NCI-H2107 (cell line): ENCODE data around the gene PCSK6.

ENCODE experiments used
- DNase-seq: peaks from one replicate; lab custom pipeline; 2025; lab: John Stamatoyannopoulos, UW

PCSK6 gene

DNA sequence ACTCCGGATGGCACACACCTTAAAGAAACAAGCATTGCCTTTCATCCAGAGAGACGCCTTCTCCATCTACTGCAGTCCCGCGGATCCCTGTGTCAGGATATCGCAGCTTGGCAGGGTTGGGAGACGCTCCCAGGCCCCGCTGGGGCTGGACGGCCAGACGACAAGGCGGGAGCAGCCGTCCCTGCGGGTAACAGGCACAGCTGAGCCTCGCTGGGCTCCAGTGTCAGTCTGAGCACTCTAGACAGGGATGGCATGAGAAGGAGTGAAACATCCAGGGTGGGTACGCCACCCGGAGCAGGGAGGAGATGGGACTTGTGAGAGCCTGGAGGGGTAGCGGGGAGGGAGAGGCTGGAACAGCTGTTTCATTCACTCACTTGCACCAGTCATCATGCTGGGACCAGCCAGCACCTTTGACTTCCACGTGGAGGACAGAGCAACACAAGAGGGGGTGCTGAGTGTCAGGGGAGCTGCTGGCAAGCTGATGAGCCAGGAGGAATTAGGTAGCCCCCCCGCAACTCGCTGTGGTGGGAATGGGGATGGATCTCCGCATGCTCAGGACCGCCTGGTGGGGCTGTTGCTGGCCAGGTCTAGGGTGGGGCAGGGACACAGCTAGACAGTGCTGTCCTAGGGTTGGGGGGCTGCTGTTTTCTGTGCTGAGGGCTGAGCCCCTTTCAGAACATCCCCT lies 162.9 kb downstream of the PCSK6 start:
- DNase-seq: no peak

DNA sequence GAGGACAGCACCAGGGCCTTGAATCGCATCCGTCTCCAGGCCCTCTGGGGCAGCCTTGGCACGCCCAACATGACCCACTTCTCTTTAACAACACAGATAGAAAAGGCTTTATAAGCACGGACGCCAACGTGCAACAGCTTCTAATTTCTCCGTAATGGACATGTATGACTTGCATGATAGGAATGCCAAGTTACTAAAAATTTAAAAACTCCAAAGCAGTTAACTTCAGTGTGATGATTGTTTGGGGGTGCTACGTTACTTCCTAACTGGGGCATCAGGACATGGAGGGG lies 163.5 kb downstream of the PCSK6 start:
- no peak for DNase-seq

GRCh38 chr15:101325263-101326025 lies 164.1 kb downstream of the PCSK6 start:
- DNase-seq: no peak

GRCh38 chr15:101324524-101325177 lies 164.9 kb downstream of the PCSK6 start:
- DNase-seq: no peak

GRCh38 chr15:101323793-101324523 lies 165.5 kb downstream of the PCSK6 start:
- DNase-seq: no peak

DNA sequence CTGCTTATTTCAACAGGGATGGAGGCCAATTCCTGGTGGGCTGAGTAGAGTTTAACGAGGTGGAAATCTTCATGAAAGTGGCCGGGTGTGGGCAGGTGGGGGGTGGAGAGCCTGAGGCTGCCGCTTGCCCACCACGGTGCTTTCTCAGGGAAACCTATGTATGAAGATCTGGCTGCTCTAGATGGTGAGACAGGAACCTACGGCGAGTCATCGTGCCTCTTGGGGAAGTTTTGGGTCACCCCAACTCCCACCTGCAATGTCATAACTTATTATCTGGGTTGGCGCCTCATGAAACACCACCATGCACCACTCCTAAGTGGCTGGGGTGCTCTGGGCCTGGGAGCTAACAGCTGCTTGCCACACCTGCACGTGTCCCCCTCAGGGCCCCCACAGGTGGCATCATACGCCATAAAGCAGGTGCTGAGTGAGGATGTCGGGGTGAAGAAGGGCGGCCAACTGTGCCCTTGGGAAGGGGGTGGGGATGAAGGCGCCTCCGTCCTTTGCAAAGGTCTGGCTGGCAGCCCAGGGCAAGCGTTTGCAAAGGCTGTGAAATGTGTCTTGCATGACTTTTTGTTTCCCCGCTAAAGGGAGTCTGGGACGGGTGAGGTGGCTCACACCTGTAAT lies 166.5 kb downstream of the PCSK6 start:
- DNase-seq: no peak

- DNase-seq: no peak
These were observed 167.4 kb downstream of the PCSK6 start for GRCh38 chr15:101322016-101322695.

- DNase-seq: no peak
These were observed 168.9 kb downstream of the PCSK6 start for GRCh38 chr15:101320501-101321052.

GRCh38 chr15:101318839-101319238 lies 170.7 kb downstream of the PCSK6 start:
- no peak for DNase-seq

GRCh38 chr15:101318147-101318819 lies 171.2 kb downstream of the PCSK6 start:
- no peak for DNase-seq

- no peak for DNase-seq
These were observed 172.1 kb downstream of the PCSK6 start for GRCh38 chr15:101317336-101317872.

GRCh38 chr15:101316529-101316928 lies 173.0 kb downstream of the PCSK6 start:
- DNase-seq: no peak

DNA sequence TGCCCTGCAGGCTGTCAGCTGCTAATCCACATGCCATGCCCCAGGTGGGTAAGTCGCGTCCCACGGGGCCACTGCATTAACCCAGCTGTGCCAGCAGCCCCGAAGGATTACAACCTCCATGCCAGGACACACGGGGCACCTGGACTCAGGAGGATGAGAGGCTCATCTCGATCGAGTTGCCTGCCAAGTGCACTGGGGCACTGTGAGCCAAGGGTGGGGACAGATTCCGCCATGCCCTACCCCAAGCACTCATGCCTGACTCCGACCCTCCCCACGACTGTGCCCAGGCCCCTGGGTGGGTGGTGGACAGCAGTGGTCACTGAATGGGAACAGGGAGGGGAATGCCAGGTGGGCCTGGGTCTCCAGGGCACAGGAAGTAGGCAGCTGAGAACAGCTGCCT lies 173.8 kb downstream of the PCSK6 start:
- DNase-seq: no peak

DNA sequence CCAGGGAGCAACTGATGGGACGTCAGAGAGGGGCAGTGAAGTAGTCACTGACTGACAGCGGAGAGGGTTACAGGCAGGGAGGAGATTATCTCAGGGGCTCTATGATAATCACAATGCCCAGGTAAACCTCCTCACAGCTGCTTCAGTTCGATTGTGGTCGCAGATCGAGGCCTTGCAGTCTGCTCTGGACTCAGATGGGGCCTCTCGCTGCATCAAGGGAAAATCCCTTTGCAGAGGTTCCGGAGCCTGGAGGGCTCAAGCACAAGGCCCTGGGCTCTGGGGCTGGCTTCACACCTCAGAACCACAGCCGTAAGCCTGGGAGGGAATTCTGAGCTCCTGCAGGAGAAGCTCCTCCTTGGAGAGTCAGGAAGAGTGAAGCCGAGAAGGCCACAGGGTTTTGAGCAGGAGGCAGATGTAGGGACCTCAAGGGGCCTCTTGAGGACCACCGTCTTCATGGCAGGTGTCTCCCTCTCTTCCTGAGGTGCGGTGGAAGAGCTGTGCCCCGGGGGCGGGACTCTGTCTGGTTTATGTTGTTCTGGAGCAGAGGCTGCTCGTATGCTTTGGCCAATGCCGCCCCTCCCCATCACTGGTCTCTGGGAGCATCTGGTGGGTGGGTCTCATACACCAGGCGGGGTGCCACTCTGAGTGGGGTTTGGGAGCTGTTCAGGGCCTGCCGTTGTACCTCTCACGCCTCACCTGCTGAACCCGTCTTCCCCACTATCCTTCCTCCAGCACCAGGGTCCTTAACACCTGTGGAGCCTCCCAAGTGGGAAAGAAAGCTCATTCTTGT lies 175.0 kb downstream of the PCSK6 start:
- no peak for DNase-seq

- DNase-seq: no peak
These were observed 176.3 kb downstream of the PCSK6 start for GRCh38 chr15:101313041-101313761.

- no peak for DNase-seq
These were observed 179.0 kb downstream of the PCSK6 start for GRCh38 chr15:101310508-101310907.

- DNase-seq: no peak
These were observed 179.4 kb downstream of the PCSK6 start for GRCh38 chr15:101310161-101310480.

DNA sequence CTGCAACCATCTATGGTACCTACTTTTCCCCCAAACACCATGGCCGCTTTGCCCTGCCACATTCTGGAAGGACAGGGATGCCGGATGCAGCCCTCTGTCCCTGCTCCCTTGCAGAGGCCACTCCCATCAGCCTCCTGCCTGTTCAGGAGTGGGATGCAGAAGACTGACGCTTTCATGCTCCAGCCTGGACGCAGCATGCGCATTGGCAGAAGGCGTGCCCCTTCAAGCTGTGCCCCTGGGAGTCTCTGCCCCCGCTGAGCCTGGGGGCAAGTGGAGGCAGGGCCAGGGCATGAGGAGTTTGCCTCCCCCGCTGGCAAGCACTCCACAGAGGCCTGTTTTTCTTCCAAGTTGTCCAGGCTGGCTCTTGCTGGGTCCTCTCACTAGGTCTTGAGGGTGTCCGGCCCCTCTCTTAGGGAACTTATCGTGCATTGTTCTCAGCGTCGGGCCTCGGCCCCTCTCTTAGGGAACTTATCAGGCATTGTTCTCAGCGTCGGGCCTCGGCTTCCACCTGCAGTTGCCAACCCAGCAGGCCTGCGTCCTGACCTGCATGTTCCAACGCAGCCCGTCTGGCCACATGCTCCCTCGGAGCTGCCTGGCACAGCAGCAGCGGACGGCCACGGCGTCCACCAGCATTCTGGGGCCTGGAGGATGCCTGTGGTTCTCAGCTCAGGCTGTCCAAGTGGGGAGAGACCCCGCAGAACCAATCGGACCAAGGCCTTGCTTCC lies 179.9 kb downstream of the PCSK6 start:
- DNase-seq: no peak
